C4-2B (cell line): ENCODE measurements around the gene NFYC.

ENCODE experiments used
- CTCF ChIP-seq: fragments of 450-650 bp; conservative IDR thresholded peaks from 2 replicates; pipeline ENCODE4 v1.5.1; 2017; ENCODE audit warnings: mild to moderate bottlenecking
- ZFX ChIP-seq: fragments of 450-650 bp; IDR thresholded peaks from 2 replicates; pipeline ENCODE4 v1.6.1; 2017

DNA sequence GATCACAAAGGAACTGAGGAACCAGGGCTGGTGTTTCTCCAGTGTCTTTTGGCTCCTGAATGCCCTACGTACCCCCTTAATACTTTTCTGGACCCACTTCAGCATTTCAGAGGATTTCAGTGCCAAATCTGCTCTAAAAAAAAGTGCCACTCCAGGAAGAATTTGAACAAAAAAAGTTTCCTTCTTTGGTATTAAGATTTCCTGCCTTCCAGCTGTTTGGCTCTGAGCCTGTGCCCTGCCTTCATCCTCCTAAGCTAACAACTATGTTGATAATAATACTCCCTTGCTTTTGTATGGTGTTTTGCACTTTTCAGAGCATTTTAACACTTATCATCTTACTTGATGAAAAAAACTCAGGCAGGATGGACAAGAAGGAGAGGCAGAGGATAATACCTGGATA lies 15.0 kb upstream of the NFYC start:
- TF ChIP-seq CTCF = no peak
- TF ChIP-seq ZFX = no peak
